Liver (tissue), 9 donors: ENCODE measurements around the gene MEGF6. TPM values are rescaled to one million over a fixed set of nuclear protein-coding genes. Genes with fewer than 3 reads are reported as not detected.

Experiments
- DNase-seq: peaks from one replicate; pipeline ENCODE4 v3.0.0-alpha.2; 2017; ENCODE audit warnings: low spot score
- H3K27ac ChIP-seq, 2 donors: one replicate each; pipeline ENCODE4 v1.7.0; 2013; ENCODE audit warnings: inconsistent platforms in 2 of 2, low read length in 2 of 2, control low read depth in 1 of 2, low read depth in 1 of 2, mild to moderate bottlenecking in 1 of 2
- H3K27me3 ChIP-seq, 4 donors: one replicate each; pipeline versions ENCODE4 v1.6.1 to v1.7.0; 2013; ENCODE audit warnings: low read length in 3 of 4, inconsistent platforms in 1 of 4, mild to moderate bottlenecking in 1 of 4, moderate library complexity in 1 of 4; ENCODE audit not compliant: control insufficient read depth in 4 of 4, insufficient read depth in 4 of 4
- H3K36me3 ChIP-seq, 4 donors: one replicate each; pipeline versions ENCODE4 v1.6.1 to v1.7.0; 2013; ENCODE audit warnings: low read length in 3 of 4, mild to moderate bottlenecking in 3 of 4, low read depth in 1 of 4, moderate library complexity in 1 of 4; ENCODE audit not compliant: control insufficient read depth in 4 of 4, insufficient read depth in 3 of 4
- H3K4me1 ChIP-seq, 4 donors: one replicate each; pipeline versions ENCODE4 v1.6.1 to v1.7.0; 2013; ENCODE audit warnings: low read length in 3 of 4, mild to moderate bottlenecking in 3 of 4, moderate library complexity in 1 of 4; ENCODE audit not compliant: control insufficient read depth in 4 of 4, insufficient read depth in 4 of 4
- H3K4me3 ChIP-seq, 3 donors: one replicate each; pipeline versions ENCODE4 v1.6.1 to v1.7.0; 2013; ENCODE audit warnings: low read length in 3 of 3, control low read depth in 1 of 3, low read depth in 1 of 3, mild to moderate bottlenecking in 1 of 3
- H3K9ac ChIP-seq, 2 donors: one replicate each; pipeline ENCODE4 v1.7.0; 2013; ENCODE audit warnings: low read length in 2 of 2, mild to moderate bottlenecking in 2 of 2, moderate library complexity in 2 of 2, control low read depth in 1 of 2, low read depth in 1 of 2
- H3K9me3 ChIP-seq, 4 donors: one replicate each; pipeline versions ENCODE4 v1.6.1 to v1.7.0; 2013; ENCODE audit warnings: low read length in 3 of 4; ENCODE audit not compliant: control insufficient read depth in 4 of 4
- ATF3 ChIP-seq: IDR thresholded peaks from 2 replicates; pipeline ENCODE4 v1.6.1; 2016; ENCODE audit warnings: antibody characterized with exemption
- FOXA1 ChIP-seq: IDR thresholded peaks from 2 replicates; pipeline ENCODE4 v1.6.1; 2016; ENCODE audit warnings: antibody characterized with exemption
- FOXA2 ChIP-seq: IDR thresholded peaks from 2 replicates; pipeline ENCODE4 v1.6.1; 2016; ENCODE audit warnings: antibody characterized with exemption
- GABPA ChIP-seq, 2 donors: IDR thresholded peaks in 1 of 2; conservative IDR thresholded peaks in 1 of 2; 2 replicates each; pipeline ENCODE4 v1.6.1; 2016; ENCODE audit warnings: antibody characterized with exemption in 2 of 2, mild to moderate bottlenecking in 1 of 2, moderate library complexity in 1 of 2
- HNF4G ChIP-seq: IDR thresholded peaks from 2 replicates; pipeline ENCODE4 v1.6.1; 2016; ENCODE audit warnings: antibody characterized with exemption
- JUND ChIP-seq, 2 donors: IDR thresholded peaks; 2 replicates each; pipeline ENCODE4 v1.6.1; 2016; ENCODE audit warnings: antibody characterized with exemption in 2 of 2
- NR2F2 ChIP-seq: IDR thresholded peaks from 2 replicates; pipeline ENCODE4 v1.6.1; 2016; ENCODE audit warnings: antibody characterized with exemption
- RAD21 ChIP-seq, 2 donors: IDR thresholded peaks; 2 replicates each; pipeline ENCODE4 v1.6.1; 2016; ENCODE audit warnings: antibody characterized with exemption in 2 of 2, mild to moderate bottlenecking in 2 of 2
- RXRA ChIP-seq, 2 donors: IDR thresholded peaks; 2 replicates each; pipeline ENCODE4 v1.6.1; 2017 to 2018; ENCODE audit warnings: antibody characterized with exemption in 2 of 2, mild to moderate bottlenecking in 1 of 2
- SP1 ChIP-seq: IDR thresholded peaks from 2 replicates; pipeline ENCODE4 v1.6.1; 2018; ENCODE audit warnings: antibody characterized with exemption, mild to moderate bottlenecking
- TAF1 ChIP-seq: conservative IDR thresholded peaks from 2 replicates; pipeline ENCODE4 v1.6.1; 2016; ENCODE audit warnings: antibody characterized with exemption, mild to moderate bottlenecking
- YY1 ChIP-seq: IDR thresholded peaks from 2 replicates; pipeline ENCODE4 v1.6.1; 2016; ENCODE audit warnings: antibody characterized with exemption, mild to moderate bottlenecking
- WGBS: extraction: QIAGEN DNeasy Blood & Tissue Kit; methylation state at CpG from one replicate; pipeline ENCODE4 v1.1.7; 2013; 5-methylcytosine and 5-hydroxymethylcytosine counted together
- polyA plus RNA-seq, 2 donors: library from polyadenylated mRNA; stranded (reverse) in 1 of 2; unstranded in 1 of 2; fragments of 200-250 nt in 1 of 2; fragments of >200 nt in 1 of 2; fragmentation: Nextera tagmentation in 1 of 2; extraction: Ambion mirVana in 1 of 2; gene quantifications; one replicate each; pipeline versions ENCODE4 v1.2.1 to v1.2.3, GENCODE V29; 2013 to 2015
- total RNA-seq, 2 donors: library from RNA; depleted of rRNA; stranded (reverse); fragments of >200 nt; gene quantifications; one replicate each; pipeline ENCODE4 v1.2.3, GENCODE V29; 2014
- TF ChIP-seq, protein P1 (sequence below): IDR thresholded peaks from 2 replicates; pipeline ENCODE4 v1.6.1; 2016; ENCODE audit warnings: antibody characterized with exemption
- TF ChIP-seq, protein P2 (sequence below): fragments of 150-350 bp; IDR thresholded peaks from 2 replicates; pipeline ENCODE4 v1.5.1; 2017; ENCODE audit warnings: improper control_type of control experiment, low read depth, low read length; ENCODE audit not compliant: missing input control
- donor health status: healthy.
- donor health status: healthy.
- donor health status: healthy.
- donor health status: healthy.
- donor health status: healthy.

Gene MEGF6
- total and polyA plus RNA-seq, 4 donors = 1.3 to 11.0 (median 4.0) TPM

GRCh38 chr1:3474016-3474415 lies 137.3 kb downstream of the MEGF6 start:
- no peaks in the 10 kb centered on the region for H3K27me3 ChIP-seq
- no peaks in the 10 kb centered on the region for H3K9me3 ChIP-seq
- H3K4me1 ChIP-seq = no peaks in the 10 kb centered on the region
- 96% methylated on average over 8 of the region's 8 CpGs for WGBS
- H3K9ac ChIP-seq = no peak overlapping the region
- TF ChIP-seq YY1 (no peak), FOXA2 (no peak), FOXA1 (no peak), NR2F2 (no peak), RXRA (IDR thresholded peaks at IDR 0.05) (no peak), HNF4G (no peak), GABPA (IDR thresholded peaks at IDR 0.05 in 1 of 2, conservative IDR thresholded peaks at IDR 0.05 in 1 of 2) (no peak), JUND (IDR thresholded peaks at IDR 0.05) (no peak), ATF3 (no peak), RAD21 (IDR thresholded peaks at IDR 0.05) (no peak)
- TF ChIP-seq, protein P1, sequence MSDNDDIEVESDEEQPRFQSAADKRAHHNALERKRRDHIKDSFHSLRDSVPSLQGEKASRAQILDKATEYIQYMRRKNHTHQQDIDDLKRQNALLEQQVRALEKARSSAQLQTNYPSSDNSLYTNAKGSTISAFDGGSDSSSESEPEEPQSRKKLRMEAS = no peak
- no peak for DNase-seq
- H3K4me3 ChIP-seq = no peak overlapping the region
- H3K36me3 ChIP-seq = no peaks in the 10 kb centered on the region
- no peak overlapping the region for H3K27ac ChIP-seq

DNA sequence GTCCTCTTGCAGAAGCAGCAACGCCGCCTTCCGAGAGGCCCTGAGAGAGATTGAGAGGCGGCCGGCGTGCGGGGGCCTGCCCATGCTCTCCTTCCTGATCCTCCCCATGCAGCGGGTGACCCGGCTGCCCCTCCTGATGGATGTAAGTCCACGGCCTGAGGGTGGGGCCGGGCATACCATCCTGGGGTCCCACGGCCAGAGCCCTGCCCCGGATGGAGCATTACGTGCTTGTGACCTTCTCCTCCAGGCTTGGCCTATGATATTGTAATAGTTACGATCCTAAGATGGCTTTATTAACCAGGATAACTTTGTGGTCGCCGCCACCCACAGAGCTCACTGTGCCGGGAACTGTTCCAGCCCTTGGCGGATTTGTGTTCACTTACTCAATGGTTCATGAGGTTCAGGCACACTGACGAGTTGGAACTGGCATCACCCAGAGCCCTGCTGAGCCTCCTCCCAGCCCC lies 137.9 kb downstream of the MEGF6 start:
- Histone ChIP-seq H3K9ac (no peak overlapping the region), H3K4me3 (no peak overlapping the region), H3K27me3 (no peaks in the 10 kb centered on the region), H3K27ac (no peak overlapping the region), H3K36me3 (no peaks in the 10 kb centered on the region), H3K4me1 (no peaks in the 10 kb centered on the region), H3K9me3 (no peaks in the 10 kb centered on the region)
- DNase-seq = no peak
- no peak for TF ChIP-seq NR2F2
- no peak for TF ChIP-seq SP1
- TF ChIP-seq TAF1 = no peak
- 90% methylated on average over 20 of the region's 20 CpGs for WGBS

DNA sequence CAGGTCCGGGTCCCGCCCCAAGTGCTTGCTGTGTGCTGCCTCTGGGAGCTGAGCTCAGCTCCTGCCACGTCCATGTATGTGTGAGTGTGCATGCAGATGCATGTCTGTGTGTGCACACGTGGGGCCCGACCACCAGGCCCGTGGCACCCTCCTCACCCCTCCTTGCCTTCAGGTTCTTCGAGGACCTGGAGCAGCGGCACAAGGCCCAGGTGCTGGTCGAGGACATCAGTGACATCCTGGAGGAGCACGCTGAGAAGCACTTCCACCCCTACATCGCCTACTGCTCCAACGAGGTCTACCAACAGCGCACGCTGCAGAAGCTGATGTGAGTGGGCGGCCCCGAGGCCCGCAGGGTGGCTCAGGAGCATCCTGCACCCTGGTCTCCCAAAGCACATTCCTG lies 138.4 kb downstream of the MEGF6 start:
- no peak overlapping the region for H3K9ac ChIP-seq
- no peak overlapping the region for H3K27ac ChIP-seq
- H3K27me3 ChIP-seq = no peaks in the 10 kb centered on the region
- no peak overlapping the region for H3K4me3 ChIP-seq
- 95% methylated on average over 17 of the region's 17 CpGs for WGBS
- no peaks in the 10 kb centered on the region for H3K9me3 ChIP-seq
- no peak for DNase-seq
- TF ChIP-seq, protein P1 = no peak
- TF ChIP-seq FOXA1 (no peak), FOXA2 (no peak), TAF1 (no peak), JUND (IDR thresholded peaks at IDR 0.05) (no peak), ATF3 (no peak), HNF4G (no peak)
- TF ChIP-seq, protein P2, sequence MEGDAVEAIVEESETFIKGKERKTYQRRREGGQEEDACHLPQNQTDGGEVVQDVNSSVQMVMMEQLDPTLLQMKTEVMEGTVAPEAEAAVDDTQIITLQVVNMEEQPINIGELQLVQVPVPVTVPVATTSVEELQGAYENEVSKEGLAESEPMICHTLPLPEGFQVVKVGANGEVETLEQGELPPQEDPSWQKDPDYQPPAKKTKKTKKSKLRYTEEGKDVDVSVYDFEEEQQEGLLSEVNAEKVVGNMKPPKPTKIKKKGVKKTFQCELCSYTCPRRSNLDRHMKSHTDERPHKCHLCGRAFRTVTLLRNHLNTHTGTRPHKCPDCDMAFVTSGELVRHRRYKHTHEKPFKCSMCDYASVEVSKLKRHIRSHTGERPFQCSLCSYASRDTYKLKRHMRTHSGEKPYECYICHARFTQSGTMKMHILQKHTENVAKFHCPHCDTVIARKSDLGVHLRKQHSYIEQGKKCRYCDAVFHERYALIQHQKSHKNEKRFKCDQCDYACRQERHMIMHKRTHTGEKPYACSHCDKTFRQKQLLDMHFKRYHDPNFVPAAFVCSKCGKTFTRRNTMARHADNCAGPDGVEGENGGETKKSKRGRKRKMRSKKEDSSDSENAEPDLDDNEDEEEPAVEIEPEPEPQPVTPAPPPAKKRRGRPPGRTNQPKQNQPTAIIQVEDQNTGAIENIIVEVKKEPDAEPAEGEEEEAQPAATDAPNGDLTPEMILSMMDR = no peak
- no peaks in the 10 kb centered on the region for H3K4me1 ChIP-seq
- H3K36me3 ChIP-seq = no peaks in the 10 kb centered on the region
